HG02884 (cell line): ENCODE results near the gene MTCH1.
"Not testable (repeated sequence)": the region's sequence is repeated elsewhere in the genome, so short reads cannot be mapped to it uniquely, and the experiment has no call there.

Experiments
- ATAC-seq: cut with Tn5 transposase; IDR thresholded peaks from one replicate; pipeline ENCODE4 v1.9.1; 2021; ENCODE audit warnings: mild to moderate bottlenecking, moderate library complexity; ENCODE audit not compliant: unreplicated experiment

Gene MTCH1

DNA sequence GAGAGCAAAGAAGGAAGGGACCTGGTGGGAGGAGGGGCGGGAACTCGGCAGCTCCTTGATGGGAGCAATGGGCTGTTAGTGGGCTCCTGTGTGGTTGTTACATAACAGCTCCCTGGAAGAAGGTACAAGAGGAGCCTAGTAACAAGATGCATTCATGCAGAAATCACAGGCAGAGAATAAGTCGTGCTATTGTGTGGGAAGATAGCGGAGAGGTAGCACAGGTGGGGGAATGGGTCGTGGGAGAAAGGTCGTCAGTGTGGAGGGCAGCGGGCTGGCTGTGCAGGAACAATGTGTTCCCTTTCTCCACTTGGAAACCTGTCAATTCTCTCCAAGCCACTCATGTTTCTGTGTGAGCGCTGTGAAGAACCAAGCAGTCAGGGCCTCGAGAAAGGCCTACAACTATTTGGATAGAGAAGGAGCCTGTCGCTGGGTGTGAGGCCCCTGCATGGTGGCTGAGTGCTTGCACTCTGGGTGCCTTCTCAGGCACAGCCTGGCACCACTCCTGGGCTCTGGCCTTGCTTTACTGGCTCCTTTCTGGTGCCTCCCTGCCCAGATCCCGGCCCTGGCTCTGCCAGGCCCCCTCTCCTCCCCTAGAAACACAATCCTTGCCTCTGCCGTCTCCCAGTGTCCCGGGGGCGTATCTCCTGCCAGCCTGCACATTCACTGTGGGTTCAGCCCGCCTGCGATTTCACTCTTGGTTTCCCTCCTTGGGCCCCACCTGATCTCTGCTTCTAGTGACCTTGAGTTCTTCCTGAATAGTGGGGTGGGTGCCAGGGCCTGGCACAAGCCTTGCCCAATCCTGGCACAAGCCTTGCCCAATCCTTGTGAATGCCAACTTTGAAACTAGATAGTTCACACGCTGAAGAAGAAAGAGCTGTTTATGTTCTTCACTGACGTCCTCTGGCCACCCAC lies 12.1 kb upstream of the MTCH1 start:
- no peak for ATAC-seq

GRCh38 chr6:36990401-36990800 lies 4.4 kb upstream of the MTCH1 start:
- ATAC-seq, result not testable (repeated sequence)

- ATAC-seq, result no peak
Observed at GRCh38 chr6:36989264-36989663, 3.3 kb upstream of the MTCH1 start.

GRCh38 chr6:36986704-36987047 lies 680 bp upstream of the MTCH1 start:
- ATAC-seq, result no peak

- no peak for ATAC-seq
Observed at GRCh38 chr6:36985417-36985807, 584 bp downstream of the MTCH1 start.

- ATAC-seq, result no peak
Observed at GRCh38 chr6:36984581-36985416, 1.2 kb downstream of the MTCH1 start.

- ATAC-seq, result no peak
Observed at GRCh38 chr6:36983538-36983937, 2.5 kb downstream of the MTCH1 start.

- no peak for ATAC-seq
Observed at GRCh38 chr6:36980876-36981619, 4.9 kb downstream of the MTCH1 start.

- ATAC-seq, result no peak
Observed at GRCh38 chr6:36980129-36980528, 5.9 kb downstream of the MTCH1 start.

DNA sequence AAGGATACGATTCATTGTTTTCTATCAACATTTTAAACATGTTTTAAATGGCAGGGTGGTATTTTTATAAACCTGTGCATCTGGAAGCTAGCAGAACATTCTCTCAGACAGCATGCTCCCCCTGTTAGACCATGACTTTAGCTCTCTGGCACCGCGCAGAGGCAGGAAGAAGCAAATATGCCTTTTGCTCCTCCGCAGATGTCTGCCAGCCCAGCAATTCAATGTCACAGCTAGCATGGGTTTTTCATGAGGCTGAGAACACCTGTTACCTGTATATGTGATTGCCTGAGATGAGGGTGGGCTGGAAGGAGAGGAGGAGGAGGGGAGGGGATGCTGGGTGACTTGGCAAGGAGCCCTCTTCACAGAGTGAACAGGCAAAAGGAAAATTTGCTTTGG lies 6.7 kb downstream of the MTCH1 start:
- no peak for ATAC-seq

DNA sequence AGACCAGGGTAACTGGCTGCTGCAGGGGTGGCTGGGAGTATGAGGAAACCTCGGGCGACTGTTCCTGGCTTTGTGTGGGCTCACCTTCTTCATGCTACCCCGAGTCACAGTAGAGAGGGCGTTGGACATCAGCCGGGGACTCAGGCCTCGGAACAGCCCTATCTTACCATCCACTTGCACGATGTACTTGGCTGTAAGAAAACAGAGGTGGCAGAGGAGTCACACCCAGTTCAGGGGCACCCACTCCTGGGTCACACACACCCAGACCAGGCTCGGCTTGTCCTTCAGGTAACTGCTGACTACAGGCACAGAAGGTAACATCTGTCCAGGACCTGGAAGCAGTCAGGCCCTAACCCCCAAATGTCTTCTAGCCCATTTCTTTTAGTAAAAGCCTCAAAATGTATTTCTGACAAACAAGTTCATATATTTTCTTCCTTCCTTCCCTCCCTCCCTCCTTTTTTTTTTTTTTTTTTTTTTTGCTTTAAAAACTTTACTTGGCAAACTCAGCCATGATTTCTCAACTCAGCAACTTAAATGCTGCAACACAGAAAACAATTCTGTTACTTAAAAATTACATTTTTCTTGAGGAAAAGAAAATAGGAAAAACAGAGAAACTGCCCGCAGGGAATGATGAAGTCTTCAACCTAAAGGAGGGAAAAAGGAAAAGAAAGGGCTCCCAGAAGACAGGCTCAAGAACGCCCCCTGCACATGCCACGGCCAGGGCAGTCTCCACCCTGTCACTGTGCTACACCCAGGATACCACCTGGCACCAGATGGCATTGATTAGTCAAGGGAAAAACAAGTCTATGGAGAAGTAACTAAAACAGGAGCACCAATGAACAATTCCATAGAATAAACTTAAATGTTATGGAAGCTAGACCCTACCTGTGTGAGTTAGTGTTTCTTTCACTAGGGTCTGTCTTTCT lies 7.3 kb downstream of the MTCH1 start:
- no peak for ATAC-seq

GRCh38 chr6:36977470-36977941 lies 8.5 kb downstream of the MTCH1 start:
- no peak for ATAC-seq

DNA sequence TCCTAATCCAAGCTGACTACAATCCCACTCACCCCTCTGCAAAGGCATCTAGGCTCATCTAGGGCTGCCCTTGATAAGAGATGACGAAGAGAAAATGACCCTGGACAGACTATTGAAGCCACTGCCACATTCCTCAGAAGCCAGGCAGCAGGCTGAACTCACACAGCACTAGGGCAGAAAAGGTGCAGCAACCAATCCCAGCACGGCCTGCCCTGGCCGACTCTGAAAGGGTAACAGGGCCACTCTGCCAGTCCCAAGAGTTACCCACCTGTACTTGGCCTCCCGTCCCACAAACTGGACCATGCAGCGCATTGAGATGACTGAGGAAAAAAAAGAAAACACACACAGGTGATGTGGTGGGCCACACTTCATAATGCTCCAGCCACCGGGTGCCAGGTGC lies 9.1 kb downstream of the MTCH1 start:
- no peak for ATAC-seq

DNA sequence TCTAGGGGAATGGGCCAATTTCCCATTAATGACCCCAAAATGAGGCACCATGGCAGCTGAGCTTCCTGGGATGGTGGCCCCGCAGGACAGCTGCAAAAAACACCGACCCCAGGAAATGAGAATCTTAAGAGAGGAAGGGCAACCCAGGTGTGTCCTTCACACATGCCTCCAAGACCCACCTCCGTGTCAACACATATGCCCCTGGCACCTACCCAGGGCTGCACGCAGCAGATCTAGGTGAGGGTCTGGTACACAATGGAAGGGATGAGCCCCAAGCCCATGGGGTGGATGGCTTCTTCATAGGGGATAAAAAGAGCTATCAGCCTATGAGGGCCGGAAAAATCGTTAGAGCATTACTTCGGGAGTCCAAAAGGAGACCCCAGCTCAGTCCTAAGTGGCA lies 9.5 kb downstream of the MTCH1 start:
- no peak for ATAC-seq

- ATAC-seq, result no peak
Observed at GRCh38 chr6:36976007-36976264, 10.1 kb downstream of the MTCH1 start.

GRCh38 chr6:36975231-36976006 lies 10.6 kb downstream of the MTCH1 start:
- no peak for ATAC-seq

GRCh38 chr6:36973647-36974046 lies 12.3 kb downstream of the MTCH1 start:
- ATAC-seq, result no peak

DNA sequence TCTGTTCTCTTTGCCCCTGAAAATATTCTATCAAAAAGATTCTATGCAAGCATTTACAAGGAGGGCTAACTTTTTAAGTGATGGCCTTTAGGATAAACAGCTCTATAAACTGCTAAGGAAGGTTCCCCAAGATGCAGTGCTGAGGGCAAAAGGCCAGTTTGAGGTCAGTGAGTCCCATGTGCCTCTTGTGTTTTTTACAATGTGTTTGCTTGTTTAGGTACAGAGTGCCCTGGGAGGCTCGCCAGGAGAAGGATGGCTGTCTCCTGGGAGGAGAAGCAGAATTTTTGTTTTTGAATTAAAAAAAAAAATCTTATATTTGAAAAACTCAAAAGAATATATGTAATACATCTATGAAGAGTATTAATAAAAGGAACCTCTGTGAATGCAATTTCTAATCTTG lies 12.8 kb downstream of the MTCH1 start:
- no peak for ATAC-seq

GRCh38 chr6:36971921-36972673 lies 13.9 kb downstream of the MTCH1 start:
- no peak for ATAC-seq
